Measurements from ENCODE around the gene DHX58.

Gene DHX58

DNA sequence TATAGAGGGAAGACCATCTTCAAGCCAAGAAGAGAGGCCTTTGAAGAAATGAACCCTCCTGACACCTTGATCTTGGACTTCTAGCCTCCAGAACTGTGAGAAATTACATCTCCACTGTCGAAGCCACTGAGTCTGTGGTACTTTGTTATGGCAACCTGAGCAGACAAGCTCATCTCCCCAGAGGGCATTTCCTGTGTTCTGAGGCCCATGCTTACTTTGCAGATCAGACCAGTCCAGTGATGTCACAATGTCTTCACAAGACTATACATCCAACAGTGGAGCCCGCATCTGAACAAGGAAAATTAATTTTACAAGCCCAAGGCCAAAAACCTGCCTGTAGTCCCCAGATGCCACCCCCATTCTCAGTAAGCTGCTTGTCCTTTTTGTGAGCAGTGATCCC, 47.3 kb downstream of the DHX58 start:
- no peak overlapping the region for H3K4me3 ChIP-seq (ENCODE audit: low read length)
- DNase-seq (ENCODE audit: low read depth, low spot score), result peak; percentile 60

DNA sequence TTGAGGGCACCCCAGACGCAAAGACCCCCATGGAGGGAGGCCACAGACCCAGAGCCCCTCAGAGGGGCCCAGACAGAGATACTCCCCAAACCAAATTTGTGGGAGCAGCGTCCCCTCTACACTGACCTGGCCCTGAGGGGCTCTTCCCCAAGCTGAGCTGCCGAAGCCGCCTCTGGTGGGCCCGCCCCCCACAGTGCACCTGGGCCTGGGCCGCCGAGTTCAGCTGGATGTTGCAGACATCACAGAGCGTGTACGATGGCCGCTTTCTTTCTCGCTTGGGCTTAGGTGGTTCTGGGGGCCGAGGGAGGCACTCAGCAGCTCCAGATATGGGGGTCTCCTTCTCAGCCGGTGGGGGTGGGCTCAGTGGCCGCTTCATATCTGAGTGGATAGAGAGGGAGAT, 49.8 kb downstream of the DHX58 start:
- H3K4me3 ChIP-seq (ENCODE audit: low read length), result no peak overlapping the region
- DNase-seq (ENCODE audit: low read depth, low spot score), result no peak

DNA sequence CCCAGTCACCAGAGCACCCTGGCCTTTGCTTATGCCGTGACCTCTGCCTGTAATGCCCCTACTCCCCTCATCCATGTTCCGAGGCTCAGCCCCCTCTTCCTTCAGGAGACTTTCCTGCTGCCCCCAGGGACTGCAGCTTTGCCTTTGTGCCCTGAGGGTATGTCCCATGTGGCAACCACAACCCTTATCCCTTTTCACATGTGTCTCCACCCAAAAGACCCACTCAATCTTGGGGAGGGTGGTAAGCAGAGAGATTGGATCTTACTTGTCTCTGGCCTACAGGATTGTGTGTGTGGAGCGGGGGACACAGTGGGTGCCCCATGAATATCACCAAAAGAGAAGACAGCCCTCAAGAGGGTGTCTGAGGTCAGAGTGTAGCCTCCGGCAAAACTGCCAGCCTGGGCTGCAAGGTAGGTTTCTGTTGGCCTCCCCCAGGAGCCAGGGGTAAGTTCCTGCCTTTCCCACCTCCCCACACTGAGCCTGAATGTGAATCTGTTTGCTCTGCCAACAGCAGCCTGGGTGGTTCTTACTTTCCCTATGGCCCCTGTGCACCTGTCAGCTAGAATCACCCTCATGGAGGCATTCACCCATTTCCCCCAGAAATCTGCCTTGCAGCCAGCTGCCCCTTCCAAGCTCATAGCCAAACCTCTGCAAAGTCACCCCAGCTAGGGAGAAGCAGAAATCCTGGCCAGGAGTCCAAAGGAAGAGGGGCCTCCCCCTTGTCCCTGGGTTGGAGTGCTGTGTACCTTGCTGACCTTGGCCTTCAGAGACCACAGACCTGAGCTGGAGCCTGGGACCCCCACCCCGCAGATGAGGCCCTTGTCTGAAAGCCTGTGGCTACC, 50.6 kb downstream of the DHX58 start:
- no peak for DNase-seq (ENCODE audit: low read depth, low spot score)

DNA sequence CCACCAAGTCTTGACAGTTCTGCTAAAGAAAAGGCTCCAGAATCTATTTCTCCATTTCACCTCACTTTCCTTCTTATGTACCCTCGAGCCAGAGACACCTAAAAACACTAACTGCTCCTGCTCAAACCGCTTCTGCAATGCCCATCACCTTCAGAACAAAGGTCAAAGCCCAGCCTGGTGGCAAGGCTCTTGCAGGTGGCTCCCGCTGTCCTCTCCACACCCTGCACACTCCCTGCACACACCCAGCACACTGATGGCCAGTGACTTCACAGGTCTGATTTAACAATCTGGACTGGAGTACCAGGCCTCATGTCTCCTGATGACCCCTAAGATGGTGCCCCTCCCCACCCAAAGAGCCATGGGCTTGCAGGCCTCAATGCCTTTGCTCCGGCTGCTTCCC, 52.3 kb downstream of the DHX58 start:
- DNase-seq (ENCODE audit: low read depth, low spot score), result no peak

More for the DNA sequence above, 50.6 kb downstream of the DHX58 start:
- no peak overlapping the region for H3K4me3 ChIP-seq (ENCODE audit: low read length)

DNA sequence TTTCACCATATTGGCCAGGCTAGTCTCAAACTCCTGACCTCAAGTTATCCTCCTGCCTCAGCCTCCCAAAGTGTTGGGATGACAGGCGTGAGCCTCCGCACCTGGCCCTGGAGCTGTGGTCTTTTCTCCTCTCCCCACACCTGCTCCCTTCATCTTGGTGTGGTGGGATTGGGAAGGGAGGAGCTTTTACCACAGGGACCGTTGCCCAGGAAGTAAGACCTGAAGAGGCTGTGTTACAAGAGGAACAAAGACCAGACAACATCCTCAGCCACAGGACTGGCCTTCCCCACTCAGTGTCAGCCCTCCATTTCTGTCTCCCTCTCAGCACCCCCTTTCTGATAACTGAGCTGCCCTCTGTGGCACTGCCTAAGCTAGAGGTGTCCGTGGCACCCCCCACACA, 52.7 kb downstream of the DHX58 start:
- no peak overlapping the region for H3K4me3 ChIP-seq (ENCODE audit: low read length)
- peak; percentile 84 for DNase-seq (ENCODE audit: low read depth, low spot score)

More for the DNA sequence above, 52.3 kb downstream of the DHX58 start:
- no peak overlapping the region for H3K4me3 ChIP-seq (ENCODE audit: low read length)

DNA sequence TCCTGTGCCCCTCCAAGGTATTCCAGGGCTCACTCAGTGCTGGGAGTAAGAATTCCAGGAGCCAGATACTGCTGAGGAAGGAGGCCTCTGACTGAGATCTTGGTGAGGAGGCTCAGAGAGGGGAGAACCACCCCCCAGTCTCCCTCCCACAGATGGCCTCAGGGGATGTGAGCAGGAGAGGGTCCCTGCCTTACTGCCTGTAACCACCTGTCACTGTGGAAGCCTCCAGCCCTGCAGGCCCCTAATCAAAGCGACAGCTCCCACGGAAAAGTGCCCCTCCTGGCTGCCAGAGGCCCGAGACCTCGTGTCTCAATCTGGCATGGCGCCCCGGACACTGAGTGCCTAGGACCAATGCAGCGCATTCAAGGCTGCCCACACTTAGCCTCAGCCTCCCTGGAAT, 54.5 kb downstream of the DHX58 start:
- no peak overlapping the region for H3K4me3 ChIP-seq (ENCODE audit: low read length)
- DNase-seq (ENCODE audit: low read depth, low spot score), result no peak

DNA sequence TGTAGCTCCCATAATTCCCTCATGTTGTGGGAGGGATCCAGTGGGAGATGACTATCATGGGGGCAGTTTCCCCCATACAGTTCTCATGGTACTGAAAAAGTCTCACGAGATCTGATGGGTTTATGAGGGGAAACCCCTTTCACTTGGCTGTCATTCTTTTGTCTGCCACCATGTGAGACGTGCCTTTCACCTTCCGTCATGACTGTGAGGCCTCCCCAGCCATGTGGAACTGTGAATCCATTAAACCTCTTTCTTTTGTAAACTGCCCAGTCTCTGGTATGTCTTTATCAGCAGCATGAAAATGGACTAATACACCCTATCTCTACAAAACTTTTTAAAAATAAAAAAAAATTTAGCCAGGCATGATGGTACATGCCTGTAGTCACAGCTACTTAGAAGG, 55.9 kb downstream of the DHX58 start:
- DNase-seq (ENCODE audit: low read depth, low spot score), result no peak
- H3K4me3 ChIP-seq (ENCODE audit: low read length), result no peak overlapping the region

DNA sequence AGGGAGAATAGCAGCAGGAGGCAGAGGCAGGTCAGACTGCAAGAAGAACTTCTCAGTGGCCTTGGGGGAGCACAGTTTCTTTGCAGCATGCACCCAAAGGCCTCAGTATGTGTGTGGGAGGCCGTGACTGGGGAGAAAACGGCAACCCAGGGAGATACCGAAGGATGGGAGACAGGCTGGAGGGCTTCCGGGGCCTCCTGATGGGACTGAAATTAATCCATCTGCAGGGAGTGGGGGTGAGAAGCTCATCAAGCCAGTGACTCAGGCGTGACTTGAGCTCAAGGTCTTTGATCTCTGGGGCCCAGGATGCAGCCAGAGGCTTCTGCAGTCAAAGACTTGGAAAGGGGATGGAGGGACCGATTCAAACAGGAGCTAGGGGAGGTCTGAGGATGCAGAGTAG, 57.0 kb downstream of the DHX58 start:
- DNase-seq (ENCODE audit: low read depth, low spot score), result no peak
- no peak overlapping the region for H3K4me3 ChIP-seq (ENCODE audit: low read length)

DNA sequence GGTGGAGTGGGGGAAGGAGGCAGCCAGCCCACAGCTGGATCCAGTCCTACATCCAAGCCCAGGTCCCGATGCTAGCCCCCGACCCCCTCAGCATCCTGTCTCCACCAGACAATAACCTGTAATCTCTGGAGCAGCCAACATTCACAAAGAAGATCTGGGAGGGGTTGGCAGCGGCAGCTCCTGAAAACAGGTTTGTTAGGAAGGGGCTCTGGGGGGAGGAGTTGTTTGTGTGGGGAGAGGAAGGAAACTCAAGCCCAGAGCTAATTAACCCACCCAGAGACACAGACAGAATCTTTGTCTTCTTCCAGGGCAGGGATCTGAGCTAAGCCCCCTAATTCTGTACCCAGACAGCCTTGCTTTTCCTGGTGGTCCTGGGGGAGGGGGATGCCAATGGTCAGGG, 57.5 kb downstream of the DHX58 start:
- DNase-seq (ENCODE audit: low read depth, low spot score), result no peak

DNA sequence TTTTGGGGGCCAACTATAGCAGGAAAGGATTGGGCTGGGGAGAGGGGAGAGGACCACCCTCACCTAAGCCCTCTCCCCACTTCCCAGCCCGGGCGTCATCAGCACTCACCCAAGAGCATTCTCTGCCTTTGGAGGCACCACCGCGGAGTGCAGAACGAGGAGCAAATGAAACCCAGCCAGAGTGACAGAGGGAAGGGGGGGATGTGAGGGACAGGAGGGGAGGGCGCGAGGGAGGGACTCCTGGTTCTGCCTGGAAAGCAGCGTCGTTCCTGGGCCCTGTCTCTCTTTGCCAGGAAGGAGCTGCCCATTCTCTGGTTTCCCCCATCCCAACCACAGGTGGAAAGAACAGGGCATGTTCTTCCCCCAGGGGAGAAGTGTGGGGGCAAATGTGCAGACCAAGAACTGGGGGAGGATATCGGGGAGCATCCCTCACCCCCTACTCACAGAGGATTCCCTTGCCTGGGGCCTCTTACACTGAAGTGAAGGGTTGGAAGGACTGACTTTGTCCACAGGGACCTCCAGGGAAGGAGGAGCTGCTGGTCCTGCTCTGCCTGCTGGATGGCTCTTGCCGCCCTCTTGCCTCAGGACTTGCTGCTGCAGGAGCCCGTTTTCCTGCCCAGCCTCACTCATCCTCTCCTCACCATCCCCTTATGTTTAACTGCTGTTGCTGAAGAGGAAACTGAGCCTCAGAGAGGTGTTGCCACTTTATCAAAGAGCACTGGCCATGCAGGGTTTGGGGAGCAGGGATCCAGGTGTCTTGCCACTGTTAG, 58.6 kb downstream of the DHX58 start:
- no peak overlapping the region for H3K4me3 ChIP-seq (ENCODE audit: low read length)
- no peak for DNase-seq (ENCODE audit: low read depth, low spot score)

More for the DNA sequence above, 57.5 kb downstream of the DHX58 start:
- H3K4me3 ChIP-seq (ENCODE audit: low read length), result no peak overlapping the region

DNA sequence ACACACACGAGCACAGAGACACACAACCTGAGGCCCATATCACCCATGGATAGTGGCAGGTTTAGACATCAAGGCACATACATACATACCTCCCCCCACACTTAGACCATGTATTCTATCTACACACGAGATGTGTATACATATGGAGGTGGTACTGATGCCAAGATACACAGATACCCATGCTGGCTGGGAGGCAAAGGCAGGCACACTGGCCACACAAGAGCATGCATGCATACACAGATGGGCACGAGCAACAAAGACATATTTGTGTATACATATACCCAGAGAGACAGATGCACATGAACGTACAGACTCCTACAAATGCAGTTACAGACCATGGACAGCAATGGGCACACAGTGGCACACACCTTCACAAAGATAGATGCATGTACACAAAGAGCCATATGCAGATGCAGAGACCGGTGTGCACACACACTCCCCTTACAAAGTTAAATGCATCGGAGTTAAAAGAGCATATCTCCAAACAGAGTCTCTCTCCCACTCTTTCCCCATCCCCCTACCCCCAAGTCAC, 60.1 kb downstream of the DHX58 start:
- no peak for DNase-seq (ENCODE audit: low read depth, low spot score)
- H3K4me3 ChIP-seq (ENCODE audit: low read length), result no peak overlapping the region

DNA sequence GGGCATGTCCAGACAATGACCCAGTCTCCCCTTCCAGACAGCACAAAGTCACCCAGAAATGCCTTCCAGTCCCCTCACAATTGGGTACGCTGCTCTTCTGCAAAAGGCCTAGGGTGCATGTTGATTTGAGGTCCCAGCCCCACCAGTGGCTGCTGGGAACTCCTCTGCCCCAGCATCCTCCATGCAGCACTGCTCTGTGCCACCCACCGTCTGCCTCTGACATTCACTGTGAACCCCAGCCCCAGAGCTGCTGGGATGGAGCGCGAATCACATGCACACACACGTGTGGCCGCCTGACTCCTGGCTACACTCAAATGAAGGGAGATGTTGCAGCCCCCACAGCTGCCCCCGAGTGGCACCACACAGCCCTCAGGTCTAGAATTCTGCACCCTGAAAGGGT, 60.9 kb downstream of the DHX58 start:
- DNase-seq (ENCODE audit: low read depth, low spot score), result no peak
- H3K4me3 ChIP-seq (ENCODE audit: low read length), result no peak overlapping the region

Data from Jurkat, Clone E6-1 (cell line).